Stimulated activated naive CD4-positive, alpha-beta T cell treated with Interleukin-2 at 50 U/mL for 16 hours (primary cell): ENCODE measurements around the gene ALDH3A1.

Source experiments
- DNase-seq: peaks from one replicate; lab custom pipeline; 2025; lab: John Stamatoyannopoulos, UW

Gene ALDH3A1

GRCh38 chr17:19703828-19704613, 44.1 kb downstream of the ALDH3A1 start:
- no peak for DNase-seq

GRCh38 chr17:19703106-19703827, 44.8 kb downstream of the ALDH3A1 start:
- no peak for DNase-seq

- DNase-seq, result no peak
Measured at GRCh38 chr17:19702217-19702641, 45.9 kb downstream of the ALDH3A1 start.
